ENCODE data around the gene TTF1.

DNA sequence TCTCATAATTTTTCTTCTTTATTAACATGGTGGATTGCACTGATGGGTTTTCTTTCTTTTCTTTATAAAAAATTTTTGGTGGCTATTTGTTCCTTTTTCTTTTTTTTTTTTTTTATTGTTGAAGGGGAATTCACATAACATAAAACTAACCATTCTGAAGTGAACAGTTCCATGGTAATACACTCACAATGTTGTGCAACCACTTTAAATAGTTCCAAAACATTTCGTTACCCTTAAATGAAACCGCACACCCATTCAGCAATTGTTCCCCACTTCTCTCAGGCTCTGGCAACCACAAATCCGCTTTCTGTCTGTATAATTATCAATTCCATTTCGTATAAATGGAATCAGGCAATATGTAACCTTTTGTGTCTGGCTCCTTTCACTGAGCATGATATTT lies 40.2 kb downstream of the TTF1 start:
- no peak for TF ChIP-seq POLR2AphosphoS5 (IDR thresholded peaks at IDR 0.05; ENCODE audit: low read depth, low read length)
- TF ChIP-seq POLR2A (IDR thresholded peaks at IDR 0.05; ENCODE audit: low read depth, low read length), result no peak
